ENCODE data around the gene DLG2.
"Not testable (repeated sequence)": the region's sequence is repeated elsewhere in the genome, so short reads cannot be mapped to it uniquely, and the experiment has no call there.

Gene DLG2

DNA sequence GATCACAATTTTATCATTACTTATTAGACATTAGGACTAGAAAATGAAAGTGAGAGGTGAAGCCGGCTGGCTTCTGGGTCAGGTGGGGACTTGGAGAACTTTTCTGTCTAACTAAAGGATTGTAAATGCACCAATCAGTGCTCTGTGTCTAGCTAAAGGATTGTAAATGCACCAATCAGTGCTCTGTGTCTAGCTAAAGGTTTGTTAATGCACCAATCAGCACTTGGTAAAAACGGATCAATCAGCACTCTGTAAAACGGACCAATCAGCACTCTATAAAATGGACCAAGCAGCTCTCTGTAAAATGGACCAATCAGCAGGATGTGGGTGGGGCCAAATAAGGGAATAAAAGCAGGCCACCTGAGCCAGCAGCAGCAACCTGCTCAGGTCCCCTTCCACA, 20.9 kb downstream of the DLG2 start:
- not testable (repeated sequence) for H3K4me3 Mint-ChIP-seq, H3K9me3 Mint-ChIP-seq, H3K27me3 Mint-ChIP-seq, H3K27ac Mint-ChIP-seq, H3K4me1 Mint-ChIP-seq, H3K36me3 Mint-ChIP-seq

GRCh38 chr11:85603220-85603619, 23.9 kb downstream of the DLG2 start:
- Mint-ChIP-seq H3K9me3 (no peaks in the 10 kb centered on the region), H3K36me3 (no peaks in the 10 kb centered on the region), H3K4me3 (no peak overlapping the region), H3K27ac (no peak overlapping the region), H3K27me3 (no peaks in the 10 kb centered on the region), H3K4me1 (no peaks in the 10 kb centered on the region)

DNA sequence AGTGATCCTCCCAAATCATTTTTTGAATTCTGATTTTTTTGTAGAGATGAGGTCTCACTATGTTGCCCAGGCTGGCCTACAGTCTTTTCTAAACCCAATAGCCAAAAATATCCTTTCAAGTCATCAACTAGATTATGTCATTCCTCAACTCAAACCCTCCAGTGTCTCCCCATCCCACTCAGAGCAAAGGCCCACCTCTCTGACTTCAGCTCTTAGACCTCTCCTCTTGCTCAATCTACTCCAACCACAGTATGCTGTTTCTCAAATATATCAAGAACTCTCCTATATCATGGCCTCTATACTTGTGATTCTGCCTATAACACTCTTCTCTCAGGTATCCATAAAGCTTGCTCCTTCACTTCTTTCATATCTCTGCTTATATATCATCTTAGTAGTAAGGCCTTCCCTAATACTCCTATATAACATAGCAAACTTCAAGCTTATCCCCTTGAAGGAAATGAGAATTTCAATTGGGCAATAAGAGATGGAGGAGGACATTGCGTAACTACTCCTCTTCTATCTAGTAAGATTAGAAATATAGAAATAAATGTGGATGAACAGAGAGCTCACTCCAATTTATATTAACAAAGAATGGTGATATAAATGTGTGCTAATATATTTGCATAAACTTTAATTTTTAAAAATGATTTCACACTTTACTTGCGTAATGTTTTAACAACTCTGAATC, 24.5 kb downstream of the DLG2 start:
- H3K27ac Mint-ChIP-seq: no peak overlapping the region
- no peaks in the 10 kb centered on the region for H3K36me3 Mint-ChIP-seq
- no peak overlapping the region for H3K4me3 Mint-ChIP-seq
- no peaks in the 10 kb centered on the region for H3K9me3 Mint-ChIP-seq
- H3K4me1 Mint-ChIP-seq: no peaks in the 10 kb centered on the region
- H3K27me3 Mint-ChIP-seq: no peaks in the 10 kb centered on the region

- Mint-ChIP-seq H3K9me3 (no peaks in the 10 kb centered on the region), H3K27me3 (no peaks in the 10 kb centered on the region), H3K4me3 (no peak overlapping the region), H3K36me3 (no peaks in the 10 kb centered on the region), H3K4me1 (no peaks in the 10 kb centered on the region), H3K27ac (no peak overlapping the region)
These were observed 28.1 kb downstream of the DLG2 start for GRCh38 chr11:85599083-85599482.

GRCh38 chr11:85596886-85597285, 30.3 kb downstream of the DLG2 start:
- H3K4me1 Mint-ChIP-seq: no peaks in the 10 kb centered on the region
- no peak overlapping the region for H3K27ac Mint-ChIP-seq
- H3K9me3 Mint-ChIP-seq: no peaks in the 10 kb centered on the region
- H3K27me3 Mint-ChIP-seq: no peaks in the 10 kb centered on the region
- H3K4me3 Mint-ChIP-seq: no peak overlapping the region
- H3K36me3 Mint-ChIP-seq: no peaks in the 10 kb centered on the region

DNA sequence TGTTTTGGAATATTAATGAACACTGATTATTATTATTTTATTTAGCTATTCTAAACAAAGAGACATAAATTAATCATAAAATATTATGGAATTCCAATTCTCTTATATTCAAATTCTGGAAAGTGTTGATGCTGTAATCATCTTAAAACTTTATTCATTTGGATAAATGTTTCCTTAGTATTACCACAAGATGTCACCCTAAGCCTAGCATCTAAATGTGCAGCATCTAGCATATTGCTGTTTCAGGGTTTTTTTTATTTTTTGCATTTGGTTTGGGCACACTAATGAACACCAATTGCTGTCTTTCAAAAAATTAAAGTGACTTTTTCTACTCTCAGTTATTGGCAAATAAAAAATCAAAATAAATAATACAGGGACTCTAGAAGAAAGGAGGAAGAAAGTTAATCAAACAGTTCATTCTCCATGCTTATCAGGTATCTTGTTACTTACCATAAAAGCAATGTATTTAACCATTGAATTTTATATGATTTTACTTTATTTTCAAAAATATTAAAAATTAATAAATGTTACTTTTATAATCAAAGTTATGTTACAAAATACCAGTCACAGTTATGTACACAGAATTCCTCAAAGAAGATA, 31.8 kb downstream of the DLG2 start:
- no peaks in the 10 kb centered on the region for H3K4me1 Mint-ChIP-seq
- no peaks in the 10 kb centered on the region for H3K36me3 Mint-ChIP-seq
- H3K9me3 Mint-ChIP-seq: no peaks in the 10 kb centered on the region
- H3K27me3 Mint-ChIP-seq: no peaks in the 10 kb centered on the region
- no peak overlapping the region for H3K27ac Mint-ChIP-seq
- no peak overlapping the region for H3K4me3 Mint-ChIP-seq

DNA sequence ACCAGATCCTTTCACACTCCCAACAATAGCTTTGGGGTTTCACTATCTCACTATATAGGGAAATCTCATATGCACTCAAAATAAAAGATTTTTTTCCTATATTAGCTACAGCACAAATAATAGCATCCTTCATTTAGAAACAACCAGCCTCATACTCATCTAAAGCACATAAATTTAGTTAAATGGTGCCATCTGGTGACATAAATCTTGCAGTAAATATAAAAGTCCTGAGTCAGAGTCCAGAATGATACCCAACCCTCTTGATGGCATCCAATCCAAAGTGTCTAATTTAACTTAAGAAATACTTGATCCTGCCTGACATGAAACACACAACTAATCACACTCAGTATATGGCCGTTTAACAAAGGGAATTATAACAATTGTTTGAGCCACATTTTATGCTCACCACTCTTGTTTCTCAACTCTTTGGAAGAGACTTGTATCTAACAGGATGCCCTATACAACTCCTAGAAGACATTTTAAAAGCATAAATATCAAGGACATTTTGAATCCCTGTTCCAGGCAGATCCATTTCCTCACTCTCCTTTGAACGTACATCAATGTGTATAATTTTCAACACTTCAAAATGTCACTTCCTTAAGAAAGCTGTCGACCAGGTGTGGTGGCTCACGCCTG, 36.2 kb downstream of the DLG2 start:
- Mint-ChIP-seq H3K9me3 (peaks cover 4% of the 10 kb centered on the region), H3K4me3 (no peak overlapping the region), H3K27me3 (no peaks in the 10 kb centered on the region), H3K4me1 (no peaks in the 10 kb centered on the region), H3K36me3 (peaks cover 5% of the 10 kb centered on the region), H3K27ac (no peak overlapping the region)

- H3K9me3 Mint-ChIP-seq: peaks cover 4% of the 10 kb centered on the region
- peaks cover 5% of the 10 kb centered on the region for H3K36me3 Mint-ChIP-seq
- no peaks in the 10 kb centered on the region for H3K27me3 Mint-ChIP-seq
- H3K27ac Mint-ChIP-seq: no peak overlapping the region
- no peaks in the 10 kb centered on the region for H3K4me1 Mint-ChIP-seq
- H3K4me3 Mint-ChIP-seq: no peak overlapping the region
These were observed 37.8 kb downstream of the DLG2 start for GRCh38 chr11:85589373-85589772.

DNA sequence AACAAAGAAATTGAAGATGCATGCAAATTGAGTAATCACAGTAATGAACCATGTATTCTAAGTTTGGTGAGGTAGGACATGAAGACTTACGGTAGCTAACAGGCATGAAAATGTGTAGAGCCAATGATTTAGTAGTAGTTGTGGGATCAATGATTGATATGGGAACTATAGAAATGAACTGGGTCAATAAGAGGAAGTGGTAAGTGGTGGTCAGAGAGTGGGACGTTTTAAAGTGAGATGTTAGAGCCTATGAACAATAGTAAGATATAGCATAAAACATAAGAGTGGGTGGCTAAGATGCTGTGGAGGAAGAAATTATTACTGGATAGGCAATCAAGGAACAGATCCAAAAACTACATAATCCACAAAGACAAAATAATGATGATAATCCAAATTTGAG, 45.0 kb downstream of the DLG2 start:
- no peaks in the 10 kb centered on the region for H3K4me1 Mint-ChIP-seq
- no peaks in the 10 kb centered on the region for H3K36me3 Mint-ChIP-seq
- H3K9me3 Mint-ChIP-seq: peaks cover 4% of the 10 kb centered on the region
- no peak overlapping the region for H3K27ac Mint-ChIP-seq
- no peaks in the 10 kb centered on the region for H3K27me3 Mint-ChIP-seq
- H3K4me3 Mint-ChIP-seq: no peak overlapping the region

DNA sequence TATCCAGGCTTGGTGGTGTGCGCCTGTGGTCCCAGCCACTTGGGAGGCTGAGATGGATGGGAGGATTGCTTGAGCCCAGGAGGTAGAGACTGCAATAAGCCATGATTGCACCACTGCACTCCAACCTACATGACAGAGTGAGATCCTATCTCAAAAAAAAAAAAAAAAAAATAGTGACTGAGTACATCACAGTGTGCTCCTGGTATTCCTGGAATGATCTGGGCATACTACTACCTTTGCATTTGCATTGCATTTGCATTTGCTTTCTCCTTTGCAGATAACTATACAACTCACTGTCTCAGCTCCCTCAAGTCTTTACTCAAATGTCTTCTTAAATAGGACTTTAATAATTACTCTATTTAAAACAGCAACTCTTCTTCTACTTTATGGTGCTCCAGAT, 51.8 kb downstream of the DLG2 start:
- Mint-ChIP-seq H3K9me3 (no peaks in the 10 kb centered on the region), H3K36me3 (peaks cover 7% of the 10 kb centered on the region), H3K4me1 (no peaks in the 10 kb centered on the region), H3K4me3 (no peak overlapping the region), H3K27ac (no peak overlapping the region), H3K27me3 (peaks cover 2% of the 10 kb centered on the region)

GRCh38 chr11:85572056-85572455, 55.1 kb downstream of the DLG2 start:
- Mint-ChIP-seq H3K27me3 (peaks cover 3% of the 10 kb centered on the region), H3K36me3 (peaks cover 9% of the 10 kb centered on the region), H3K4me1 (peaks cover 4% of the 10 kb centered on the region), H3K27ac (no peak overlapping the region), H3K4me3 (no peak overlapping the region), H3K9me3 (no peaks in the 10 kb centered on the region)

DNA sequence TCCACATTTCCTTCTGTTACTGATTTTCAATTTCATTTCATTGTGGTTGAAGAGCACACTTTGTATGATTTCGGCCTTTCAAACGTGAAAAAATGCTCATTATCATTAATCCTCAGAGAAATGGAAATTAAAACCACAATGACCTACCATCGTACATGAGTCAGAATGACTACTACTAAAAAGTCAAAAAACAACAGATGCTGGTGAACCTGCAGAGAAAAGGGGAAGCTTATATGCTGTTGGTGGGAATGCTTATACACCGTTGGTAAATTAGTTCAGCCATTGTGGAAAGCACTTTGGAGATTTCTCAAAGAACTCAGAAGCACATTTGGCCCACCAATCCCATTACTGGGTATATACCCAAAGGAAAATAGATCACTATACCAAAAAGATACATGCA, 57.6 kb downstream of the DLG2 start:
- H3K4me1 Mint-ChIP-seq: peaks cover 4% of the 10 kb centered on the region
- peaks cover 3% of the 10 kb centered on the region for H3K27me3 Mint-ChIP-seq
- H3K9me3 Mint-ChIP-seq: no peaks in the 10 kb centered on the region
- no peak overlapping the region for H3K4me3 Mint-ChIP-seq
- no peak overlapping the region for H3K27ac Mint-ChIP-seq
- H3K36me3 Mint-ChIP-seq: peaks cover 7% of the 10 kb centered on the region

- H3K4me3 Mint-ChIP-seq: no peak overlapping the region
- H3K36me3 Mint-ChIP-seq: peaks cover 2% of the 10 kb centered on the region
- H3K9me3 Mint-ChIP-seq: peaks cover 4% of the 10 kb centered on the region
- H3K27me3 Mint-ChIP-seq: no peaks in the 10 kb centered on the region
- no peak overlapping the region for H3K27ac Mint-ChIP-seq
- H3K4me1 Mint-ChIP-seq: no peaks in the 10 kb centered on the region
These were observed 68.7 kb downstream of the DLG2 start for GRCh38 chr11:85558411-85558810.

GRCh38 chr11:85551881-85552280, 75.3 kb downstream of the DLG2 start:
- H3K9me3 Mint-ChIP-seq: peaks cover 7% of the 10 kb centered on the region
- H3K27me3 Mint-ChIP-seq: peaks cover 3% of the 10 kb centered on the region
- H3K36me3 Mint-ChIP-seq: peaks cover 7% of the 10 kb centered on the region
- no peaks in the 10 kb centered on the region for H3K4me1 Mint-ChIP-seq
- H3K4me3 Mint-ChIP-seq: no peak overlapping the region
- no peak overlapping the region for H3K27ac Mint-ChIP-seq

- no peaks in the 10 kb centered on the region for H3K4me1 Mint-ChIP-seq
- H3K9me3 Mint-ChIP-seq: peaks cover 5% of the 10 kb centered on the region
- no peak overlapping the region for H3K27ac Mint-ChIP-seq
- no peaks in the 10 kb centered on the region for H3K36me3 Mint-ChIP-seq
- H3K4me3 Mint-ChIP-seq: no peak overlapping the region
- H3K27me3 Mint-ChIP-seq: no peaks in the 10 kb centered on the region
These were observed 85.5 kb downstream of the DLG2 start for GRCh38 chr11:85541683-85542082.

DNA sequence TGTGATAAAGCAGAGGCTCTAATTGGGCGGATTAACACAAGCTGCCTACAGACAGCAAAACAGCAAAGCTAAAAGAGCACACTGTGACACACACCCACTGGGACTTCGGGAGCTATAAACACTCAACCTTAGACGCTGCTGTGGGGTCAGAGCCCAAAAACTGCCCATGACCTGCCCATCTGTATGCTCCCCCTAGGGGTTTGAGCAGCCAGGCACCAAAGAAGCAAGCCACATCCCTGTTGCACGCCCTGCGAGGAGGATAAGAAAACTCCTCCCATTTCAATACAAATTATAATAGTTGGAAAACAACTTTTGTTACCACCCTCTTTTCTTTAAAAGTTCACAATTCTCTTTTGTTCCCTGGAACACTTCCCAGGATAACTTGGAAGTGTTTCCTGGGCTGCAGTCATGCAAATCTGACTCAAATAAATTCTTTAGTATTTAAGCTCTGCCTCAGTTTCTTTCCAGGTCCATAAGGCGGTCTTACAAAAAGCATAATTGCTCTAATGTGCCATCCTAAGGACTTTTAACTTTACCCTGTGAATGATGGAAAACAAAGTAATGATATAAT, 86.4 kb downstream of the DLG2 start:
- H3K27me3 Mint-ChIP-seq: no peaks in the 10 kb centered on the region
- H3K9me3 Mint-ChIP-seq: peaks cover 5% of the 10 kb centered on the region
- H3K4me3 Mint-ChIP-seq: no peak overlapping the region
- no peaks in the 10 kb centered on the region for H3K36me3 Mint-ChIP-seq
- H3K4me1 Mint-ChIP-seq: no peaks in the 10 kb centered on the region
- no peak overlapping the region for H3K27ac Mint-ChIP-seq

Data from activated naive CD4-positive, alpha-beta T cell treated with anti-CD3 and anti-CD28 coated beads, Interleukin-2, amount 50 U/mL, for 24 hours (primary cell).